ENCODE data around the gene GNG14. TPM values are rescaled to one million over a fixed set of nuclear protein-coding genes. Genes with fewer than 3 reads are reported as not detected.
"Not testable (repeated sequence)": the region's sequence is repeated elsewhere in the genome, so short reads cannot be mapped to it uniquely, and the experiment has no call there.

GNG14 gene
- total RNA-seq, 2 donors from 2014 or later: not detected

DNA sequence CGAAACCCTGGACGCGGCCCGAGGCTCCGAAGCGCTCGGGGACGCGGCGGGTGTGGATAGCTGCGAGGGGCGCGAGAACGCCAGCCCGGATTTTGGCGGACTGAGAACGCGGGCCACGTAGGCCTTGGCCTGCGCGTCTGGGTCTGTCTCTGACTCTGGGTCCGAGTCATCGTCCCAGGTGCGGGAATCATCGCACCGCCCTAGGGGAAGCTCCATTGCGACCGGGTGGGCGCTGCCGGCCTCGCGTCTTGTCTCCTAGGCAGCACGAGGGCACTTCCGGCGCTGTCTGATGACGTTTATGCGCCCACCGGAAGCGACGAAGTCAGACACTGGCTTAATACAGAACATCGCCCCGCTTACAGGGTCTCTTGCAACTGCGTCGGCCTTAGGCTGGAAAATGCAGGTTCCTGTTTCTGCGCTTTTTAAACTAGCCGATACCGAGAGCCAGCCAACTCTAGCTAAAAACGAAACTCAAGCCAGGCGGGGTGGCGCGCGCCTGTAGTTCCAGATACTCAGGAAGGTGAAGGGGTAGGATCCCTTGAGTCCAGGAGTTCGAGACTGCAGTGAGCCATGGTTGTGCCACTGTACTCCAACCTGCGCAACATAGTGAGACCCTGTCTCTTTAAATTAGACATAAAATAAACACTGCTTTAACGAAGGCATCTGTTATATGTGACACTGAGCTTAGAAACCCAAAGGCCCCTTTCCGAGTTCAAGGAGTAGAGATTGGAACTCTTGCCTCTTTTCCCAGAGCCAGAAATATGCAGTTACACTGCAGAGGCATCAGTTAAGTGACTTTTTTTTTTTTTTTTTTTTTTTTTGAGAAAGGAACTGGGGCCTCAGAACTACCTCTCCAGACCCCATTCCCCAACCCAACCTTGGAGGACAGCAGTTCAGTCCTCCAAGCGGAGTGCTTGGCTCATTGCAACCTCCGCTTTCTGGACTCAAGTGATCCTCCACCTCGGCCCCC lies 8.9 kb downstream of the GNG14 start, which contains the start of gene FBXW9:
Gene FBXW9, minus strand, starts transcription at position 266 of the 970 bp plus-strand sequence. Its CDS starts 50 bp downstream, at position 216.
- ATAC-seq (replicated peaks): peak; percentile 94
- Mint-ChIP-seq H3K36me3 (ENCODE audit: low read depth) (peaks cover 27% of the 10 kb centered on the region), H3K4me3 (peak within 1 kb of the TSS; percentile 89), H3K27ac (peak within 1 kb of the TSS; percentile 84), H3K4me1 (peaks cover 5% of the 10 kb centered on the region), H3K27me3 (no peaks in the 10 kb centered on the region), H3K9me3 (no peaks in the 10 kb centered on the region)

DNA sequence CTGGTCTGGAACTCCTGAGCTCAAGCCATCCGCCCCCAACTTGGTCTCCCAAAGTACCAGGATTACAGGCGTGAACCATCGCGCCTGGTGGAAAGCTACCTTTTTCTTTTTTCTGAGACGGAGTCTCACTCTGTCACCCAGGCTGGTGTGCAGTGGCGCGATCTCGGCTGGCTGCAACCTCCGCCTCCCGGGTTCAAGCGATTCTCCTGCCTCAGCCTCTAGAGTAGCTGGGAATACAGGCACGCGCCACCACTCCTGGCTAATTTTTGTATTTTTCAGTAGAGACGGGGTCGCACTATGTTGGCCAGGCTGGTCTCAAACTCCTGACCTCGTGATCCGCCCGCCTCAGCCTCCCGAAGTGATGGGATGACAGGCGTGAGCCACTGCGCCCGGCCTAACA lies 9.6 kb downstream of the GNG14 start:
- H3K27me3 Mint-ChIP-seq; H3K9me3 Mint-ChIP-seq; ATAC-seq (replicated peaks); H3K4me1 Mint-ChIP-seq; H3K27ac Mint-ChIP-seq: not testable (repeated sequence)
- peak overlapping the region; percentile 89 for H3K4me3 Mint-ChIP-seq
- peaks cover 33% of the 10 kb centered on the region for H3K36me3 Mint-ChIP-seq (ENCODE audit: low read depth)

DNA sequence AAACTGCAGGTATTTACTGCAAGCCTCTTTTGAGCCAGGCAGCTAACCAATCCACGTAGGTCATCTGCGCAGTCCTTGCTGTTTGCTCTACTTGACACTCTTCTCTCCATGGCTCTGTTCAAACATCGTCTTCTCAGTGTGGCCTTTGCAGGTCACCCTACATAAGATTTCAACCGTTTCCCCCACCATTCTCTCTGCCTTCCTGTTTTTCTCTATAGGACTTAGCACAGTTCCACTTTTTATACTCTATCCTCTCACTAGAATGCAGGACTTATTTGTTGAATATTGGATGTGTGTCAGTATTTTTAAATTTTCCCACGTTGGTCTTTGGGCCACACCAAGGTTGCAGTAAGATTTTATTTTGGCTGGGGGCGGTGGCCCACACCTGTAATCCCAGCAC lies 10.3 kb downstream of the GNG14 start:
- peak overlapping the region; percentile 43 for H3K4me3 Mint-ChIP-seq
- peaks cover 5% of the 10 kb centered on the region for H3K4me1 Mint-ChIP-seq
- no peak overlapping the region for H3K27ac Mint-ChIP-seq
- no peak for ATAC-seq (replicated peaks)
- H3K36me3 Mint-ChIP-seq (ENCODE audit: low read depth): peaks cover 40% of the 10 kb centered on the region
- no peaks in the 10 kb centered on the region for H3K9me3 Mint-ChIP-seq
- H3K27me3 Mint-ChIP-seq: no peaks in the 10 kb centered on the region

GRCh38 chr19:12701596-12702282 lies 13.9 kb downstream of the GNG14 start:
- Mint-ChIP-seq H3K27me3 (no peaks in the 10 kb centered on the region), H3K4me3 (no peak overlapping the region), H3K9me3 (no peaks in the 10 kb centered on the region), H3K4me1 (peaks cover 5% of the 10 kb centered on the region), H3K27ac (no peak overlapping the region), H3K36me3 (ENCODE audit: low read depth) (peaks cover 72% of the 10 kb centered on the region)
- no peak for ATAC-seq (replicated peaks)

- Mint-ChIP-seq H3K4me3 (no peak overlapping the region), H3K4me1 (peaks cover 3% of the 10 kb centered on the region), H3K27me3 (no peaks in the 10 kb centered on the region), H3K27ac (no peak overlapping the region), H3K9me3 (no peaks in the 10 kb centered on the region), H3K36me3 (ENCODE audit: low read depth) (peaks cover 81% of the 10 kb centered on the region)
- ATAC-seq (replicated peaks): no peak
Observed at GRCh38 chr19:12703046-12703445, 15.2 kb downstream of the GNG14 start.

- ATAC-seq (replicated peaks): no peak
- H3K27me3 Mint-ChIP-seq: no peaks in the 10 kb centered on the region
Observed at GRCh38 chr19:12705169-12705568, 17.4 kb downstream of the GNG14 start.

GRCh38 chr19:12705654-12706331 lies 18.0 kb downstream of the GNG14 start:
- no peak overlapping the region for H3K27ac Mint-ChIP-seq
- H3K4me1 Mint-ChIP-seq: no peaks in the 10 kb centered on the region
- no peaks in the 10 kb centered on the region for H3K9me3 Mint-ChIP-seq
- no peaks in the 10 kb centered on the region for H3K27me3 Mint-ChIP-seq
- no peak for ATAC-seq (replicated peaks)
- no peak overlapping the region for H3K4me3 Mint-ChIP-seq
- H3K36me3 Mint-ChIP-seq (ENCODE audit: low read depth): peaks cover 95% of the 10 kb centered on the region

More at GRCh38 chr19:12705169-12705568, 17.4 kb downstream of the GNG14 start:
- Mint-ChIP-seq H3K27ac (no peak overlapping the region), H3K36me3 (ENCODE audit: low read depth) (peaks cover 91% of the 10 kb centered on the region), H3K4me1 (no peaks in the 10 kb centered on the region), H3K4me3 (no peak overlapping the region), H3K9me3 (no peaks in the 10 kb centered on the region)

DNA sequence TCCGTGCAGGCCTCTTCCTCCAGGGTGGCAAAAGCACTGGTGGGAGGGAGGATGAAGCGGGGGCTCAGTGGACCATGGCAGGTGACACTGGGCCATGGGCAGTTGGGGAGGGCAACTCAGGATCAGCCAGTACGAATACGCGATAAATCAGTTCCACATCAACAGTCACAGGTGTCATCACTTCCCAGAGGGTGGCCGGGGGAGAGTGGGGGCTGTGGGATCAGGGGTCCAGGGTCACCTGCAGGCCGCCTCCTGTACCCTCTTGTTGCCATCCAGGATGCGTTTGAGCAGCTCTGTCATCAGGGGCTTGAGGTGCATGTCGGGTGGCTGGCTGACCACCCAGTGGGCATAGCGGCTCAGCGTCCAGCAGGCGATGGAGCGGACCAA lies 18.5 kb downstream of the GNG14 start:
- Mint-ChIP-seq H3K36me3 (ENCODE audit: low read depth) (peaks cover 95% of the 10 kb centered on the region), H3K9me3 (no peaks in the 10 kb centered on the region), H3K4me3 (no peak overlapping the region), H3K4me1 (no peaks in the 10 kb centered on the region), H3K27me3 (no peaks in the 10 kb centered on the region), H3K27ac (no peak overlapping the region)
- ATAC-seq (replicated peaks): no peak

DNA sequence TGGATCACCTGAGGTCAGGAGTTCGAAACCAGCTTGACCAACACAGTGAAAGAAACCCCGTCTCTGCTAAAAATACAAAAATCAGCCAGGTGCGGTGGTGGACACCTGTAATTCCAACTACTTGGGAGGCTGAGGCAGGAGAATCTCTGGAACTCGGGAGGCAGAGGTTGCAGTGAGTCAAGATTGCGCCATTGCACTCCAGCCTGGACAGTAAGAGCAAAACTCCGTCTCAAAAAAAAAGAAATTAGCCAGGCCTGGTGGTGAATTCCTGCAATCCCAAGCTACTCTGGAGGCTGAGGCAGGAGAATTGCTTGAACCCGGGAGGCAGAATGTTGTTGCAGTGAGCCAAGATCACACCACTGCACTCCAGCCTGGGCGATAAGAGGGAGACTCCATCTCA lies 20.8 kb downstream of the GNG14 start:
- Mint-ChIP-seq H3K27ac (no peak overlapping the region), H3K27me3 (no peaks in the 10 kb centered on the region), H3K36me3 (ENCODE audit: low read depth) (peaks cover 96% of the 10 kb centered on the region), H3K9me3 (no peaks in the 10 kb centered on the region), H3K4me3 (no peak overlapping the region), H3K4me1 (no peaks in the 10 kb centered on the region)
- ATAC-seq (replicated peaks): no peak

GRCh38 chr19:12711187-12711586 lies 23.4 kb downstream of the GNG14 start:
- no peaks in the 10 kb centered on the region for H3K4me1 Mint-ChIP-seq
- no peaks in the 10 kb centered on the region for H3K27me3 Mint-ChIP-seq
- no peak for ATAC-seq (replicated peaks)
- H3K27ac Mint-ChIP-seq: no peak overlapping the region
- H3K4me3 Mint-ChIP-seq: no peak overlapping the region
- H3K9me3 Mint-ChIP-seq: no peaks in the 10 kb centered on the region
- peaks cover 93% of the 10 kb centered on the region for H3K36me3 Mint-ChIP-seq (ENCODE audit: low read depth)

- H3K9me3 Mint-ChIP-seq; H3K27me3 Mint-ChIP-seq; ATAC-seq (replicated peaks); H3K4me3 Mint-ChIP-seq; H3K27ac Mint-ChIP-seq; H3K4me1 Mint-ChIP-seq: not testable (repeated sequence)
- peaks cover 93% of the 10 kb centered on the region for H3K36me3 Mint-ChIP-seq (ENCODE audit: low read depth)
Observed at GRCh38 chr19:12712077-12712476, 24.3 kb downstream of the GNG14 start.

DNA sequence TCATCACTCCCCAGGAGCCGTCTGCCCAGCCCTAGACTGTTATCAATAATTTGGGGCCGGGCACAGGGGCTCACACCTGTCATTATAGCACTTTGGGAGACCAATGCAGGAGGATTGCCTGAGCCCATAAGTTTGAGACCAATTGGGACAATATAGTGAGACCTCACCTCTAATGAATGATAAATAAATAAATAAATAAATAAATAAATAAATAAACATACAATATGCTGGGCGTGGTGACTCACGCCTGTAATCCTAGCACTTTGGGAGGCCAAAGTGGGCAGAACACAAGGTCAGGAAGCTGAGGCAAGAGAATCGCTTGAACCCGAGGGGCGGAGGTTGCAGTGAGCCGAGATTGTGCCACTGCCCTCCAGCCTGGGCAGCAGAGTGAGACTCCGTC lies 25.5 kb downstream of the GNG14 start:
- not testable (repeated sequence) for H3K27me3 Mint-ChIP-seq; ATAC-seq (replicated peaks); H3K27ac Mint-ChIP-seq

DNA sequence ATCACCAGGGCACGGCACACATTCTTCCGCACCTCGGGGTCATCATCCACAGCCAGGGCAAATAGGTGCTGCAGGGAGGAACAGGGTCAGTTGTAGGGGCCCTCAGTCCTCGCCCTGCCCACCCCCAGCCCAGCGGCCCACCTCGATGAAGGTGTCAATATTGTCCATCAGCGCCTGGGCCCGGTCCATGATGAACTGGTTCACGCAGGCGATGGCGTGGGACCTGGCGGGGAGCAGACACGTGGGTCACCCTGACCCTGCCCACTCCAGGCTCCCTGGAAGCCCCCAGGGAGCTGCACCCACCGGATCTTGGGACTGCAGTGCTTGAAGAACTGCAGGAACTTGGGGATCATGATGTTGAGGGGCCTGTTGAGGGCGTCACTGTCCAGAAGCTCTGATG lies 27.3 kb downstream of the GNG14 start:
- ATAC-seq (replicated peaks): no peak

More for the DNA sequence above, 25.5 kb downstream of the GNG14 start:
- peaks cover 93% of the 10 kb centered on the region for H3K36me3 Mint-ChIP-seq (ENCODE audit: low read depth)
- H3K4me3 Mint-ChIP-seq, H3K4me1 Mint-ChIP-seq, H3K9me3 Mint-ChIP-seq: not testable (repeated sequence)

GRCh38 chr19:12715929-12716328 lies 28.1 kb downstream of the GNG14 start:
- H3K4me1 Mint-ChIP-seq: peaks cover 9% of the 10 kb centered on the region
- H3K4me3 Mint-ChIP-seq: no peak overlapping the region
- no peak for ATAC-seq (replicated peaks)
- no peaks in the 10 kb centered on the region for H3K27me3 Mint-ChIP-seq
- H3K27ac Mint-ChIP-seq: no peak overlapping the region
- no peaks in the 10 kb centered on the region for H3K9me3 Mint-ChIP-seq
- peaks cover 90% of the 10 kb centered on the region for H3K36me3 Mint-ChIP-seq (ENCODE audit: low read depth)

More for the DNA sequence above, 27.3 kb downstream of the GNG14 start:
- Mint-ChIP-seq H3K9me3 (no peaks in the 10 kb centered on the region), H3K27ac (no peak overlapping the region), H3K4me1 (peaks cover 4% of the 10 kb centered on the region), H3K27me3 (no peaks in the 10 kb centered on the region), H3K36me3 (ENCODE audit: low read depth) (peaks cover 90% of the 10 kb centered on the region), H3K4me3 (no peak overlapping the region)
